GM23338 (cell line): ENCODE data around the gene GSS. TPM values are rescaled to one million over a fixed set of nuclear protein-coding genes. Genes with fewer than 3 reads are reported as not detected.

Source experiments
- ATAC-seq: fragments of 200-7000 bp; cut with Tn5 transposase; 3 replicates; pipeline ENCODE4 v1.9.1; 2020
- DNase-seq: peaks from one replicate; pipeline ENCODE4 v3.0.0-alpha.2; 2015; ENCODE audit warnings: low spot score
- H2AFZ ChIP-seq: fragments of 200-600 bp; sonication (generic); 2 replicates; pipeline ENCODE4 v1.8.0; 2016; ENCODE audit warnings: antibody characterized with exemption, mild to moderate bottlenecking, moderate library complexity
- H3F3A ChIP-seq: fragments of 200-600 bp; sonication (generic); replicated peaks from 2 replicates; pipeline ENCODE4 v1.8.0; 2017; ENCODE audit warnings: antibody characterized with exemption, mixed run types, low read depth
- H3K27ac ChIP-seq: fragments of 200-600 bp; sonication (generic); 2 replicates; pipeline ENCODE4 v1.6.1; 2016; ENCODE audit warnings: low read depth
- H3K27me3 ChIP-seq: fragments of 200-600 bp; sonication (generic); 2 replicates; pipeline ENCODE4 v1.8.0; 2016; ENCODE audit warnings: mild to moderate bottlenecking, mixed run types, moderate library complexity; ENCODE audit not compliant: insufficient read depth
- H3K36me3 ChIP-seq: fragments of 200-600 bp; sonication (generic); 2 replicates; pipeline ENCODE4 v1.8.0; 2016; ENCODE audit warnings: mild to moderate bottlenecking; ENCODE audit not compliant: insufficient read depth
- H3K4me1 ChIP-seq: fragments of 200-600 bp; sonication (generic); 2 replicates; pipeline ENCODE4 v1.8.0; 2016; ENCODE audit warnings: mild to moderate bottlenecking, moderate library complexity; ENCODE audit not compliant: insufficient read depth
- H3K4me2 ChIP-seq: fragments of 200-600 bp; sonication (generic); 2 replicates; pipeline ENCODE4 v1.7.1; 2017; ENCODE audit warnings: mixed run types
- H3K4me3 ChIP-seq: fragments of 200-600 bp; sonication (generic); 2 replicates; pipeline ENCODE4 v1.6.1; 2016; ENCODE audit warnings: mixed run types
- H3K79me2 ChIP-seq: fragments of 200-600 bp; sonication (generic); replicated peaks from 2 replicates; pipeline ENCODE4 v1.8.0; 2017; ENCODE audit warnings: mild to moderate bottlenecking; ENCODE audit not compliant: insufficient read depth
- H3K9me2 ChIP-seq: fragments of 200-600 bp; sonication (generic); 2 replicates; pipeline ENCODE4 v1.8.0; 2017; ENCODE audit not compliant: insufficient read depth
- H4K20me1 ChIP-seq: fragments of 200-600 bp; sonication (generic); replicated peaks from 2 replicates; pipeline ENCODE4 v1.8.0; 2017; ENCODE audit warnings: mild to moderate bottlenecking; ENCODE audit not compliant: insufficient read depth
- H3K27ac Mint-ChIP-seq: 2 replicates; pipeline ENCODE4 v1.8.0; 2020; ENCODE audit warnings: inconsistent platforms, mild to moderate bottlenecking, moderate library complexity, mixed read lengths
- H3K27me3 Mint-ChIP-seq: 3 replicates; pipeline ENCODE4 v1.8.0; 2022; ENCODE audit warnings: low read depth, mild to moderate bottlenecking, moderate library complexity, mixed read lengths, inconsistent platforms; ENCODE audit not compliant: insufficient read depth, poor library complexity
- H3K36me3 Mint-ChIP-seq: 3 replicates; pipeline ENCODE4 v1.8.0; 2021; ENCODE audit warnings: low read depth, mild to moderate bottlenecking, inconsistent platforms, moderate library complexity, mixed read lengths
- H3K4me1 Mint-ChIP-seq: 3 replicates; pipeline ENCODE4 v1.8.0; 2020; ENCODE audit warnings: mild to moderate bottlenecking, inconsistent platforms, mixed read lengths
- H3K4me3 Mint-ChIP-seq: 3 replicates; pipeline ENCODE4 v1.8.0; 2021; ENCODE audit warnings: moderate library complexity, mild to moderate bottlenecking, inconsistent platforms, mixed read lengths
- H3K9me3 Mint-ChIP-seq: 3 replicates; pipeline ENCODE4 v1.8.0; 2020; ENCODE audit warnings: moderate library complexity, mild to moderate bottlenecking, inconsistent platforms, mixed read lengths
- CREB1 ChIP-seq: fragments of 250-450 bp; sonication (Bioruptor Pico); IDR thresholded peaks from 2 replicates; pipeline ENCODE4 v1.5.0; 2020; ENCODE audit warnings: low read depth, mild to moderate bottlenecking, moderate library complexity
- EZH2 ChIP-seq: fragments of 200-600 bp; sonication (generic); IDR thresholded peaks from one replicate; pipeline ENCODE4 v1.8.0; 2017; ENCODE audit warnings: antibody characterized with exemption, mild to moderate bottlenecking, low read depth; ENCODE audit not compliant: unreplicated experiment
- EZH2phosphoT487 ChIP-seq: fragments of 200-600 bp; sonication (generic); IDR thresholded peaks from one replicate; pipeline ENCODE4 v1.8.1; 2018; ENCODE audit warnings: antibody characterized with exemption; ENCODE audit not compliant: unreplicated experiment
- POLR2AphosphoS5 ChIP-seq: IDR thresholded peaks from 2 replicates; pipeline ENCODE4 v1.6.1; 2016; ENCODE audit warnings: antibody characterized with exemption, low read depth
- STAT1 ChIP-seq: IDR thresholded peaks from one replicate; pipeline ENCODE4 v1.6.1; 2016; ENCODE audit warnings: antibody characterized with exemption; ENCODE audit not compliant: unreplicated experiment
- ZNF114 ChIP-seq: fragments of 250-450 bp; sonication (Bioruptor Pico); IDR thresholded peaks from 2 replicates; pipeline ENCODE4 v1.5.0; 2020; ENCODE audit warnings: mild to moderate bottlenecking, moderate library complexity
- ZNF331 ChIP-seq: fragments of 250-450 bp; sonication (Bioruptor Pico); IDR thresholded peaks from 2 replicates; pipeline ENCODE4 v1.5.0; 2020; ENCODE audit warnings: low read depth, mild to moderate bottlenecking, moderate library complexity
- long read RNA-seq: library from polyadenylated mRNA; unstranded; transcript quantifications from one replicate; pipeline ENCODE4 v2.0.0, GENCODE V29; 2020; ENCODE audit not compliant: unreplicated experiment
- polyA plus RNA-seq: library from polyadenylated mRNA; unstranded; fragments of >200 nt; fragmentation: Nextera tagmentation; extraction: Ambion mirVana; gene quantifications from 2 replicates; pipeline ENCODE4 v1.2.1, GENCODE V29; 2016
- total RNA-seq: library from RNA; depleted of rRNA; stranded (reverse); fragments of >200 nt; shearing (Covaris generic); gene quantifications from 2 replicates; pipeline ENCODE4 v1.2.3, GENCODE V29; 2014; rRNA removed
- TF ChIP-seq, protein P1 (sequence below): IDR thresholded peaks from 2 replicates; pipeline ENCODE4 v1.6.1; 2016; ENCODE audit warnings: antibody characterized with exemption
- TF ChIP-seq, protein P2 (sequence below), 2 experiments: fragments of 200-600 bp in 1 of 2; sonication (generic) in 1 of 2; conservative IDR thresholded peaks; 2 replicates each; pipeline versions ENCODE4 v1.5.1 to v1.6.1; 2016 to 2017; ENCODE audit warnings: antibody characterized with exemption in 2 of 2, low read depth in 2 of 2, mild to moderate bottlenecking in 2 of 2, moderate library complexity in 1 of 2
- TF ChIP-seq, protein P3 (sequence below): IDR thresholded peaks from one replicate; pipeline ENCODE4 v1.6.1; 2018; ENCODE audit warnings: antibody characterized with exemption; ENCODE audit not compliant: unreplicated experiment
- TF ChIP-seq, protein P4 (sequence below): fragments of 250-450 bp; sonication (Bioruptor Pico); IDR thresholded peaks from 2 replicates; pipeline ENCODE4 v1.5.0; 2020; ENCODE audit warnings: mild to moderate bottlenecking, moderate library complexity

GSS gene
- 47.5 and 63.3 TPM in 2 replicates for total RNA-seq
- 31.4 and 34.0 TPM in 2 replicates for polyA plus RNA-seq
- long read RNA-seq, transcript GSS-201 (13 exons, 1,919 nt) = major isoform, 22 of 32 reads
- long read RNA-seq, partial matches to known transcripts = 7 of 32 reads
- long read RNA-seq, other reads (novel, unspliced or antisense) = 3 of 32 reads

DNA sequence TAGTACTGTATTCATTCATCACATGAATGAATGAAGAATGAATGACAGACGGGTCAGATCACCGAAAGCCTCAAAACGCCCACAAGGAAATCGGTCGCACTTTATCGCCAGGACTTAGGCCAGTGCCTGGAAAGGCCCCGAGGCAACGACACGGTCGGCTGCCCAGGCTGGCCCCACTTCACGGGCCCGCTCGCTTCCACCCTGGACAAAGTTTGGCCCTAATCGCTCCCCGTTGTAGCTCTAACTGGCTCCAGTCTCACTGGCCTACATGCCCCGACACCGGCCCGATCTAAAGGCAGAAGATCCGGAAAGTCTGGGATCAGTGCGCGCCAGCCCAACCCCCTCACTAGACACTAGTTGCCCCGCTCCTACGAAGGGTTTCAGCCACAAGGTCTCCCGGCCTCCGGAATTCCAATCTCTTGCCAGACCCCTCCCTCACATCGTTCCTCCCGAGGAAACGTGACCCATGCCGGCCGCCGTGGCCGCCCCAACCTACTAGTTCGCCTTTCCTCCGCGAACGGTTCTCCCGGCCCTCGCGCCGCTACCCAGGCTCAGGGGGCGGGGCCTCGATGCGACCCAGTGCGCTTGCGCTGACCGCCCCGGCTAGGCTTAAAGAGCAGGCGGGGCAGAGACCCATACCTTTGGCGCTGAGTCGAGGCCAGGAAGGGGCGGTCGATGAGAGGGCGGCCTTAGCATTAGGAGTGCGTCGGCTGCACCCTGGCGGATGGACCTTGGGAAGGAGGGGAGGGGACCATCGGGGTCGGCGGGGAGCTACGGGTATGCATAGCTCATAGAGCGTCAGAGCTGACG, at the start of gene GSS, which contains the start of gene MYH7B:
Gene GSS, minus strand, starts transcription at position 576 of the 810 bp plus-strand sequence. CDS start 3,954 bp downstream, outside the sequence.
Gene MYH7B, plus strand, starts transcription at position 638 of the 810 bp plus-strand sequence. CDS start 22,138 bp downstream, outside the sequence.
- Histone ChIP-seq H2AFZ (peak within 1 kb of the TSS; percentile 96), H3F3A (peaks cover 13% of the 10 kb centered on the region; the same call in 1 of the 2 replicates), H3K79me2 (no peaks in the 10 kb centered on the region), H3K36me3 (no peaks in the 10 kb centered on the region; the same call in 1 of the 2 replicates), H3K4me3 (peak within 1 kb of the TSS; percentile 80), H3K4me1 (peaks cover 32% of the 10 kb centered on the region), H3K27me3 (no peaks in the 10 kb centered on the region), H3K27ac (peak within 1 kb of the TSS; percentile 92), H4K20me1 (no peaks in the 10 kb centered on the region), H3K9me2 (no peaks in the 10 kb centered on the region), H3K4me2 (peak within 1 kb of the TSS; percentile 98)
- Mint-ChIP-seq H3K27me3 (peaks cover 12% of the 10 kb centered on the region), H3K4me1 (peaks cover 37% of the 10 kb centered on the region), H3K36me3 (no peaks in the 10 kb centered on the region), H3K27ac (peak within 1 kb of the TSS; percentile 94), H3K9me3 (peaks cover 4% of the 10 kb centered on the region; the same call in 2 of the 3 replicates), H3K4me3 (peak within 1 kb of the TSS; percentile 95)
- ATAC-seq (peak; percentile 96), DNase-seq (peak; percentile 99)
- TF ChIP-seq CREB1 (peak; percentile 79; the same call in 1 of the 2 replicates), EZH2phosphoT487 (no peak), EZH2 (no peak), ZNF331 (CRISPR knock-in tag) (no peak), POLR2AphosphoS5 (peak; percentile 93), ZNF114 (CRISPR knock-in tag) (no peak), STAT1 (no peak)
- TF ChIP-seq, protein P1, sequence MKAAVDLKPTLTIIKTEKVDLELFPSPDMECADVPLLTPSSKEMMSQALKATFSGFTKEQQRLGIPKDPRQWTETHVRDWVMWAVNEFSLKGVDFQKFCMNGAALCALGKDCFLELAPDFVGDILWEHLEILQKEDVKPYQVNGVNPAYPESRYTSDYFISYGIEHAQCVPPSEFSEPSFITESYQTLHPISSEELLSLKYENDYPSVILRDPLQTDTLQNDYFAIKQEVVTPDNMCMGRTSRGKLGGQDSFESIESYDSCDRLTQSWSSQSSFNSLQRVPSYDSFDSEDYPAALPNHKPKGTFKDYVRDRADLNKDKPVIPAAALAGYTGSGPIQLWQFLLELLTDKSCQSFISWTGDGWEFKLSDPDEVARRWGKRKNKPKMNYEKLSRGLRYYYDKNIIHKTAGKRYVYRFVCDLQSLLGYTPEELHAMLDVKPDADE = peak; percentile 39; the same call in 1 of the 2 replicates
- TF ChIP-seq, protein P2, sequence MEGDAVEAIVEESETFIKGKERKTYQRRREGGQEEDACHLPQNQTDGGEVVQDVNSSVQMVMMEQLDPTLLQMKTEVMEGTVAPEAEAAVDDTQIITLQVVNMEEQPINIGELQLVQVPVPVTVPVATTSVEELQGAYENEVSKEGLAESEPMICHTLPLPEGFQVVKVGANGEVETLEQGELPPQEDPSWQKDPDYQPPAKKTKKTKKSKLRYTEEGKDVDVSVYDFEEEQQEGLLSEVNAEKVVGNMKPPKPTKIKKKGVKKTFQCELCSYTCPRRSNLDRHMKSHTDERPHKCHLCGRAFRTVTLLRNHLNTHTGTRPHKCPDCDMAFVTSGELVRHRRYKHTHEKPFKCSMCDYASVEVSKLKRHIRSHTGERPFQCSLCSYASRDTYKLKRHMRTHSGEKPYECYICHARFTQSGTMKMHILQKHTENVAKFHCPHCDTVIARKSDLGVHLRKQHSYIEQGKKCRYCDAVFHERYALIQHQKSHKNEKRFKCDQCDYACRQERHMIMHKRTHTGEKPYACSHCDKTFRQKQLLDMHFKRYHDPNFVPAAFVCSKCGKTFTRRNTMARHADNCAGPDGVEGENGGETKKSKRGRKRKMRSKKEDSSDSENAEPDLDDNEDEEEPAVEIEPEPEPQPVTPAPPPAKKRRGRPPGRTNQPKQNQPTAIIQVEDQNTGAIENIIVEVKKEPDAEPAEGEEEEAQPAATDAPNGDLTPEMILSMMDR (conservative IDR thresholded peaks at IDR 0.05; ENCODE audit: low read depth in 2 of 2) = peak; percentile 27 to 68; a peak in 3 of 4 replicates
- TF ChIP-seq, protein P3, sequence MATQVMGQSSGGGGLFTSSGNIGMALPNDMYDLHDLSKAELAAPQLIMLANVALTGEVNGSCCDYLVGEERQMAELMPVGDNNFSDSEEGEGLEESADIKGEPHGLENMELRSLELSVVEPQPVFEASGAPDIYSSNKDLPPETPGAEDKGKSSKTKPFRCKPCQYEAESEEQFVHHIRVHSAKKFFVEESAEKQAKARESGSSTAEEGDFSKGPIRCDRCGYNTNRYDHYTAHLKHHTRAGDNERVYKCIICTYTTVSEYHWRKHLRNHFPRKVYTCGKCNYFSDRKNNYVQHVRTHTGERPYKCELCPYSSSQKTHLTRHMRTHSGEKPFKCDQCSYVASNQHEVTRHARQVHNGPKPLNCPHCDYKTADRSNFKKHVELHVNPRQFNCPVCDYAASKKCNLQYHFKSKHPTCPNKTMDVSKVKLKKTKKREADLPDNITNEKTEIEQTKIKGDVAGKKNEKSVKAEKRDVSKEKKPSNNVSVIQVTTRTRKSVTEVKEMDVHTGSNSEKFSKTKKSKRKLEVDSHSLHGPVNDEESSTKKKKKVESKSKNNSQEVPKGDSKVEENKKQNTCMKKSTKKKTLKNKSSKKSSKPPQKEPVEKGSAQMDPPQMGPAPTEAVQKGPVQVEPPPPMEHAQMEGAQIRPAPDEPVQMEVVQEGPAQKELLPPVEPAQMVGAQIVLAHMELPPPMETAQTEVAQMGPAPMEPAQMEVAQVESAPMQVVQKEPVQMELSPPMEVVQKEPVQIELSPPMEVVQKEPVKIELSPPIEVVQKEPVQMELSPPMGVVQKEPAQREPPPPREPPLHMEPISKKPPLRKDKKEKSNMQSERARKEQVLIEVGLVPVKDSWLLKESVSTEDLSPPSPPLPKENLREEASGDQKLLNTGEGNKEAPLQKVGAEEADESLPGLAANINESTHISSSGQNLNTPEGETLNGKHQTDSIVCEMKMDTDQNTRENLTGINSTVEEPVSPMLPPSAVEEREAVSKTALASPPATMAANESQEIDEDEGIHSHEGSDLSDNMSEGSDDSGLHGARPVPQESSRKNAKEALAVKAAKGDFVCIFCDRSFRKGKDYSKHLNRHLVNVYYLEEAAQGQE = no peak
- TF ChIP-seq, protein P4, sequence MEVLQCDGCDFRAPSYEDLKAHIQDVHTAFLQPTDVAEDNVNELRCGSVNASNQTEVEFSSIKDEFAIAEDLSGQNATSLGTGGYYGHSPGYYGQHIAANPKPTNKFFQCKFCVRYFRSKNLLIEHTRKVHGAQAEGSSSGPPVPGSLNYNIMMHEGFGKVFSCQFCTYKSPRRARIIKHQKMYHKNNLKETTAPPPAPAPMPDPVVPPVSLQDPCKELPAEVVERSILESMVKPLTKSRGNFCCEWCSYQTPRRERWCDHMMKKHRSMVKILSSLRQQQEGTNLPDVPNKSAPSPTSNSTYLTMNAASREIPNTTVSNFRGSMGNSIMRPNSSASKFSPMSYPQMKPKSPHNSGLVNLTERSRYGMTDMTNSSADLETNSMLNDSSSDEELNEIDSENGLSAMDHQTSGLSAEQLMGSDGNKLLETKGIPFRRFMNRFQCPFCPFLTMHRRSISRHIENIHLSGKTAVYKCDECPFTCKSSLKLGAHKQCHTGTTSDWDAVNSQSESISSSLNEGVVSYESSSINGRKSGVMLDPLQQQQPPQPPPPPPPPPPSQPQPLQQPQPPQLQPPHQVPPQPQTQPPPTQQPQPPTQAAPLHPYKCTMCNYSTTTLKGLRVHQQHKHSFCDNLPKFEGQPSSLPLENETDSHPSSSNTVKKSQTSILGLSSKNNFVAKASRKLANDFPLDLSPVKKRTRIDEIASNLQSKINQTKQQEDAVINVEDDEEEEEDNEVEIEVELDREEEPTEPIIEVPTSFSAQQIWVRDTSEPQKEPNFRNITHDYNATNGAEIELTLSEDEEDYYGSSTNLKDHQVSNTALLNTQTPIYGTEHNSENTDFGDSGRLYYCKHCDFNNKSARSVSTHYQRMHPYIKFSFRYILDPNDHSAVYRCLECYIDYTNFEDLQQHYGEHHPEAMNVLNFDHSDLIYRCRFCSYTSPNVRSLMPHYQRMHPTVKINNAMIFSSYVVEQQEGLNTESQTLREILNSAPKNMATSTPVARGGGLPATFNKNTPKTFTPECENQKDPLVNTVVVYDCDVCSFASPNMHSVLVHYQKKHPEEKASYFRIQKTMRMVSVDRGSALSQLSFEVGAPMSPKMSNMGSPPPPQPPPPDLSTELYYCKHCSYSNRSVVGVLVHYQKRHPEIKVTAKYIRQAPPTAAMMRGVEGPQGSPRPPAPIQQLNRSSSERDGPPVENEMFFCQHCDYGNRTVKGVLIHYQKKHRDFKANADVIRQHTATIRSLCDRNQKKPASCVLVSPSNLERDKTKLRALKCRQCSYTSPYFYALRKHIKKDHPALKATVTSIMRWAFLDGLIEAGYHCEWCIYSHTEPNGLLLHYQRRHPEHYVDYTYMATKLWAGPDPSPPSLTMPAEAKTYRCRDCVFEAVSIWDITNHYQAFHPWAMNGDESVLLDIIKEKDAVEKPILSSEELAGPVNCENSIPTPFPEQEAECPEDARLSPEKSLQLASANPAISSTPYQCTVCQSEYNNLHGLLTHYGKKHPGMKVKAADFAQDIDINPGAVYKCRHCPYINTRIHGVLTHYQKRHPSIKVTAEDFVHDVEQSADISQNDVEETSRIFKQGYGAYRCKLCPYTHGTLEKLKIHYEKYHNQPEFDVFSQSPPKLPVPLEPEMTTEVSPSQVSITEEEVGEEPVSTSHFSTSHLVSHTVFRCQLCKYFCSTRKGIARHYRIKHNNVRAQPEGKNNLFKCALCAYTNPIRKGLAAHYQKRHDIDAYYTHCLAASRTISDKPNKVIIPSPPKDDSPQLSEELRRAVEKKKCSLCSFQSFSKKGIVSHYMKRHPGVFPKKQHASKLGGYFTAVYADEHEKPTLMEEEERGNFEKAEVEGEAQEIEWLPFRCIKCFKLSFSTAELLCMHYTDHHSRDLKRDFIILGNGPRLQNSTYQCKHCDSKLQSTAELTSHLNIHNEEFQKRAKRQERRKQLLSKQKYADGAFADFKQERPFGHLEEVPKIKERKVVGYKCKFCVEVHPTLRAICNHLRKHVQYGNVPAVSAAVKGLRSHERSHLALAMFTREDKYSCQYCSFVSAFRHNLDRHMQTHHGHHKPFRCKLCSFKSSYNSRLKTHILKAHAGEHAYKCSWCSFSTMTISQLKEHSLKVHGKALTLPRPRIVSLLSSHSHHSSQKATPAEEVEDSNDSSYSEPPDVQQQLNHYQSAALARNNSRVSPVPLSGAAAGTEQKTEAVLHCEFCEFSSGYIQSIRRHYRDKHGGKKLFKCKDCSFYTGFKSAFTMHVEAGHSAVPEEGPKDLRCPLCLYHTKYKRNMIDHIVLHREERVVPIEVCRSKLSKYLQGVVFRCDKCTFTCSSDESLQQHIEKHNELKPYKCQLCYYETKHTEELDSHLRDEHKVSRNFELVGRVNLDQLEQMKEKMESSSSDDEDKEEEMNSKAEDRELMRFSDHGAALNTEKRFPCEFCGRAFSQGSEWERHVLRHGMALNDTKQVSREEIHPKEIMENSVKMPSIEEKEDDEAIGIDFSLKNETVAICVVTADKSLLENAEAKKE (CRISPR knock-in tag) = no peak
